Thyroid gland (tissue), 4 donors: Measurements from ENCODE around the gene CBLC. TPM values are rescaled to one million over a fixed set of nuclear protein-coding genes. Genes with fewer than 3 reads are reported as not detected.

Experiments
- DNase-seq, 2 donors: peaks; one replicate each; pipeline ENCODE4 v3.0.0-alpha.2; 2019
- H3K27ac ChIP-seq, 3 donors: fragments of 200-600 bp; sonication (generic); 1 replicate in 2 of 3; 2 replicates in 1 of 3; pipeline ENCODE4 v1.5.1; 2016 to 2019; ENCODE audit warnings: mild to moderate bottlenecking in 1 of 3, moderate library complexity in 1 of 3
- H3K27me3 ChIP-seq: fragments of 200-600 bp; sonication (generic); one replicate; pipeline ENCODE4 v1.5.1; 2019
- H3K36me3 ChIP-seq, 2 donors: fragments of 200-600 bp; sonication (generic); one replicate each; pipeline ENCODE4 v1.5.1; 2016 to 2019
- H3K4me1 ChIP-seq, 2 donors: fragments of 200-600 bp; sonication (generic); one replicate each; pipeline ENCODE4 v1.5.1; 2017 to 2019
- H3K4me3 ChIP-seq, 3 donors: fragments of 200-600 bp; sonication (generic); replicated peaks in 1 of 3; 1 replicate in 2 of 3; 2 replicates in 1 of 3; pipeline ENCODE4 v1.5.1; 2016; ENCODE audit warnings: mild to moderate bottlenecking in 1 of 3
- H3K9me3 ChIP-seq: fragments of 200-600 bp; sonication (generic); one replicate; pipeline ENCODE4 v1.5.1; 2017
- POLR2A ChIP-seq, 2 donors: fragments of 450-650 bp; IDR thresholded peaks; one replicate each; pipeline ENCODE4 v1.6.1; 2017; ENCODE audit warnings: antibody characterized with exemption in 2 of 2, mild to moderate bottlenecking in 2 of 2, moderate library complexity in 1 of 2
- WGBS, 2 donors: methylation state at CpG; one replicate each; pipeline ENCODE4 v1.1.5; 2017; 5-methylcytosine and 5-hydroxymethylcytosine counted together
- intact Hi-C: fragments of 100-400 bp; cut with DNase I; formaldehyde crosslinking; loops from one replicate; pipeline ENCODE4 v1.15.1; 2023
- total RNA-seq, 4 donors: library from RNA; depleted of rRNA; stranded (reverse); fragments of >200 nt; gene quantifications; one replicate each; pipeline ENCODE4 v1.2.3, GENCODE V29; 2016
- TF ChIP-seq, protein P1 (sequence below), 6 experiments: fragments of 200-600 bp in 3 of 6; fragments of 450-650 bp in 3 of 6; sonication (generic) in 3 of 6; IDR thresholded peaks; one replicate each; pipeline ENCODE4 v1.5.1; 2016 to 2019; ENCODE audit warnings: antibody characterized with exemption in 6 of 6, mild to moderate bottlenecking in 2 of 6, inconsistent platforms in 1 of 6, moderate library complexity in 1 of 6

CBLC gene
- total RNA-seq, 4 donors from 2014 or later: 2.0 to 5.6 (median 3.1) TPM

DNA sequence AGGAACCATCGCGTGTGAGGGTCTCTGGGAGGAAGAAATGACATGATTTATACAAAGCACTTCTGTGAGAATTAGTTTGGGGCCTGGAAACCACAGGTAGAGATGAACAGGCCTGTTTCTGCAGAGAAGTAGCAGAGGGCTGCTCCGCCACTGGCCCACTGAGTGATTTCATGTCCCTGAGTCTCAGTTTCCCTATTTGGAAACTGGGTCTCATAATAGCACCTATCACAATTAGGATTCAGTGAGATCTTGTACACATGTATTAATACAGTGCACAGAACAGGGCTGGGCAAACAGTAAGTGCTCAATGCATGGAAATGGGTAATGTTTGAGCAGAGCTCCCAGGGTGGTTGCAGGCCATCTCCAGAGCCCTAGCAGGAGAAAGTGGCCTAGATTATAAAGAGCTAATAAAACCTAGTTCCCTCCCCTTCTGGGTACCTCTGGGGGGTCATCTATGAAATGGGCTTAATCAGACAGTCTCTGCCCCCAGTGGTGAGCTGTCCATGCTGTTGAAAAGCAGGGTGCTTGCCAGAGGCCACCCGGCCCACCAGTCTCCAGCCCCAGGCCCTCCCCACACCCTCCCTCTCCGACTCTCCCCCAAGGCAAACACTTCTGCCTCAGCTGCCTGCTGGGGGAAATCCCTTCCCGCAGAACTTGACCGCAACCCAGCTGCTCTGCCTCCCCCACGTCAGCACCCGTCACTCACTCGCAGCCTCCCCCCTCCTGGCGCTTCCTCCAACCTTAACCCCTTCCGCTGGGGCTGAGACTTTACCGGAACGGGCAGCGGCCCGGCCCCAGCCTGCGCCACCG is 24.7 kb upstream of the CBLC start:
- Histone ChIP-seq H3K27ac (peak overlapping the region; percentile 81 to 97 (median 96)), H3K36me3 (peaks cover 14 to 28% of the 10 kb centered on the region in 2 donors), H3K9me3 (no peaks in the 10 kb centered on the region), H3K4me1 (peaks cover 53 to 76% of the 10 kb centered on the region in 2 donors), H3K27me3 (no peaks in the 10 kb centered on the region), H3K4me3 (peak overlapping the region in 1 of 3 donors; percentile 49)
- intact Hi-C loops: no loop called here
- TF ChIP-seq, protein P1, sequence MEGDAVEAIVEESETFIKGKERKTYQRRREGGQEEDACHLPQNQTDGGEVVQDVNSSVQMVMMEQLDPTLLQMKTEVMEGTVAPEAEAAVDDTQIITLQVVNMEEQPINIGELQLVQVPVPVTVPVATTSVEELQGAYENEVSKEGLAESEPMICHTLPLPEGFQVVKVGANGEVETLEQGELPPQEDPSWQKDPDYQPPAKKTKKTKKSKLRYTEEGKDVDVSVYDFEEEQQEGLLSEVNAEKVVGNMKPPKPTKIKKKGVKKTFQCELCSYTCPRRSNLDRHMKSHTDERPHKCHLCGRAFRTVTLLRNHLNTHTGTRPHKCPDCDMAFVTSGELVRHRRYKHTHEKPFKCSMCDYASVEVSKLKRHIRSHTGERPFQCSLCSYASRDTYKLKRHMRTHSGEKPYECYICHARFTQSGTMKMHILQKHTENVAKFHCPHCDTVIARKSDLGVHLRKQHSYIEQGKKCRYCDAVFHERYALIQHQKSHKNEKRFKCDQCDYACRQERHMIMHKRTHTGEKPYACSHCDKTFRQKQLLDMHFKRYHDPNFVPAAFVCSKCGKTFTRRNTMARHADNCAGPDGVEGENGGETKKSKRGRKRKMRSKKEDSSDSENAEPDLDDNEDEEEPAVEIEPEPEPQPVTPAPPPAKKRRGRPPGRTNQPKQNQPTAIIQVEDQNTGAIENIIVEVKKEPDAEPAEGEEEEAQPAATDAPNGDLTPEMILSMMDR (IDR thresholded peaks at IDR 0.05): peak in 2 of 6 experiments; percentile 3 to 5
- peak in 1 of 2 donors; percentile 34 for TF ChIP-seq POLR2A (IDR thresholded peaks at IDR 0.05)
- DNase-seq: peak; percentile 86 to 93
- WGBS, 2 donors: 18 to 24% methylated on average over 10 to 14 of the region's 18 CpGs

DNA sequence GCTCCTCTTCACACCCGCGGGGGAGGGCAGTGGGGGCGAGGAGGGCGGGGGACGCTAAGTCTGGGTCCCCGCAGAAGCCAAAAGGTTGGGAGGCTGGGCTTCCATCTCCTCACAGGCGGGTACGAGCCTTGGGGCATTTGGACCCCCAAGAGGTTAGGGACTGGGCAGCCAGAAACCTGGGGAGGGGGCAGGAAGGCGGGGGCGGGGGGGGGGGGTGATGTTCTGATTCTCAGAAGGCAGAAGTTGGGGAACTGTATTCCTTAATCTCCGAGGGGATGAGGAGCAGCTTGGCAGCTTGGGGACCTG is 24.1 kb upstream of the CBLC start:
- no peak for DNase-seq
- Histone ChIP-seq H3K4me1 (peaks cover 53 to 81% of the 10 kb centered on the region in 2 donors), H3K27me3 (no peaks in the 10 kb centered on the region), H3K4me3 (peak overlapping the region in 1 of 3 donors; percentile 49), H3K27ac (peak overlapping the region; percentile 81 to 97 (median 96)), H3K36me3 (peaks cover 19 to 33% of the 10 kb centered on the region in 2 donors), H3K9me3 (no peaks in the 10 kb centered on the region)
- intact Hi-C loops: no loop called here
- 0% methylated on average over 1 to 5 of the region's 11 CpGs for WGBS, 2 donors
- TF ChIP-seq, protein P1 (IDR thresholded peaks at IDR 0.05): no peak
- TF ChIP-seq POLR2A (IDR thresholded peaks at IDR 0.05): no peak

- intact Hi-C loops: no loop called here
- 5 to 12% methylated on average over 15 to 25 of the region's 33 CpGs for WGBS, 2 donors
- no peaks in the 10 kb centered on the region for H3K9me3 ChIP-seq
- peak overlapping the region; percentile 81 to 97 (median 96) for H3K27ac ChIP-seq
- peaks cover 22 to 36% of the 10 kb centered on the region in 2 donors for H3K36me3 ChIP-seq
- TF ChIP-seq POLR2A (IDR thresholded peaks at IDR 0.05): peak; percentile 15 to 56
- TF ChIP-seq, protein P1 (IDR thresholded peaks at IDR 0.05): no peak
- peak overlapping the region in 2 of 3 donors; percentile 12 to 49 for H3K4me3 ChIP-seq
- peak; percentile 95 to 96 for DNase-seq
- no peaks in the 10 kb centered on the region for H3K27me3 ChIP-seq
- peaks cover 52 to 83% of the 10 kb centered on the region in 2 donors for H3K4me1 ChIP-seq
Measured at GRCh38 chr19:44753932-44754749, 23.5 kb upstream of the CBLC start.

GRCh38 chr19:44754750-44755080 is 23.0 kb upstream of the CBLC start:
- WGBS, 2 donors: 45 to 47% methylated on average over 8 to 11 of the region's 11 CpGs
- H3K4me1 ChIP-seq: peaks cover 46 to 80% of the 10 kb centered on the region in 2 donors
- H3K27me3 ChIP-seq: no peaks in the 10 kb centered on the region
- H3K9me3 ChIP-seq: no peaks in the 10 kb centered on the region
- TF ChIP-seq, protein P1 (IDR thresholded peaks at IDR 0.05): no peak
- no peak for TF ChIP-seq POLR2A (IDR thresholded peaks at IDR 0.05)
- H3K36me3 ChIP-seq: peaks cover 27 to 42% of the 10 kb centered on the region in 2 donors
- H3K4me3 ChIP-seq: peak overlapping the region in 1 of 3 donors; percentile 49
- intact Hi-C loops: loop anchor here (5.0 kb wide), 1 partner anchor 32 kb away; no protein-coding TSS in a partner anchor
- peak overlapping the region; percentile 81 to 97 (median 96) for H3K27ac ChIP-seq
- peak; percentile 37 to 45 for DNase-seq
